ENCODE results near the gene TMCO2. TPM values are rescaled to one million over a fixed set of nuclear protein-coding genes. Genes with fewer than 3 reads are reported as not detected.

The TMCO2 gene
- total and polyA plus RNA-seq, 10 of the 15 experiments (the other 5 are each of a cell fraction or from before 2014, with no cell fraction given), result not detected

- TF ChIP-seq SKIL (IDR thresholded peaks at IDR 0.05; ENCODE audit: low read depth, poor library complexity, severe bottlenecking) (peak; percentile 52), TCF12 (IDR thresholded peaks at IDR 0.05; ENCODE audit: low read depth, low read length) (peak; percentile 44; the same call in 1 of the 2 replicates), RUNX3 (IDR thresholded peaks at IDR 0.05; ENCODE audit: low read length) (peak; percentile 72), PKNOX1 (IDR thresholded peaks at IDR 0.05) (peak; percentile 79), SRF (IDR thresholded peaks at IDR 0.05; ENCODE audit: low read depth in 2 of 2, low read length in 2 of 2) (peak; percentile 17 to 79; a peak in 2 of 4 replicates), BMI1 (IDR thresholded peaks at IDR 0.05; ENCODE audit: borderline replicate concordance) (no peak; the same call in 1 of the 2 replicates), RCOR1 (conservative IDR thresholded peaks at IDR 0.05; ENCODE audit: low read depth, low read length) (peak; percentile 94; the same call in 1 of the 2 replicates), MTA2 (IDR thresholded peaks at IDR 0.05; ENCODE audit: low read depth) (peak; percentile 53; the same call in 1 of the 2 replicates), RAD21 (IDR thresholded peaks at IDR 0.05; ENCODE audit: insufficient read depth, low read depth, low read length) (peak; percentile 22; the same call in 1 of the 2 replicates), CUX1 (IDR thresholded peaks at IDR 0.05; ENCODE audit: insufficient replicate concordance, low read depth, low read length) (no peak), MTA3 (IDR thresholded peaks at IDR 0.05; ENCODE audit: borderline replicate concordance, low read length) (no peak; the same call in 1 of the 2 replicates), NR2F1 (conservative IDR thresholded peaks at IDR 0.05) (peak; percentile 54; the same call in 1 of the 2 replicates), MXI1 (IDR thresholded peaks at IDR 0.05; ENCODE audit: low read depth, low read length) (peak; percentile 98), MEF2B (IDR thresholded peaks at IDR 0.05; ENCODE audit: partially characterized antibody, poor library complexity, severe bottlenecking) (peak; percentile 67), HDGF (IDR thresholded peaks at IDR 0.05) (peak; percentile 64; the same call in 1 of the 2 replicates), ZBTB4 (CRISPR knock-in tag; IDR thresholded peaks at IDR 0.05) (no peak), ZZZ3 (IDR thresholded peaks at IDR 0.05; ENCODE audit: control insufficient read depth, insufficient read length, low read depth) (peak; percentile 49)
Observed at GRCh38 chr1:40257688-40258444, 10.1 kb downstream of the TMCO2 start, which contains the start of gene ZMPSTE24 (continued).
